HG03196 (cell line): ENCODE measurements around the gene RELB.
A peak's percentile ranks its signal among the peaks of the same experiment; 100 is the strongest.

ENCODE experiments used
- ATAC-seq: cut with Tn5 transposase; IDR thresholded peaks from one replicate; pipeline ENCODE4 v1.9.1; 2021; ENCODE audit not compliant: unreplicated experiment

The RELB gene

GRCh38 chr19:45057444-45057843, 56.2 kb downstream of the RELB start:
- no peak for ATAC-seq

GRCh38 chr19:45058622-45059159, 57.4 kb downstream of the RELB start:
- ATAC-seq = no peak

- no peak for ATAC-seq
Observed at GRCh38 chr19:45059258-45059965, 58.1 kb downstream of the RELB start.

- no peak for ATAC-seq
Observed at GRCh38 chr19:45061965-45062364, 60.7 kb downstream of the RELB start.

GRCh38 chr19:45063851-45064801, 62.9 kb downstream of the RELB start:
- ATAC-seq = no peak

- ATAC-seq = no peak
Observed at GRCh38 chr19:45066921-45067661, 65.8 kb downstream of the RELB start.

GRCh38 chr19:45068041-45068440, 66.8 kb downstream of the RELB start:
- no peak for ATAC-seq

GRCh38 chr19:45069056-45069455, 67.8 kb downstream of the RELB start:
- no peak for ATAC-seq

- ATAC-seq = no peak
Observed at GRCh38 chr19:45070214-45070613, 69.0 kb downstream of the RELB start.

GRCh38 chr19:45070861-45071544, 69.7 kb downstream of the RELB start:
- no peak for ATAC-seq

GRCh38 chr19:45071545-45071938, 70.3 kb downstream of the RELB start:
- no peak for ATAC-seq

GRCh38 chr19:45071969-45072790, 70.9 kb downstream of the RELB start:
- no peak for ATAC-seq

GRCh38 chr19:45074744-45075300, 73.6 kb downstream of the RELB start:
- ATAC-seq = no peak

- peak; percentile 47 for ATAC-seq
Observed at GRCh38 chr19:45075301-45076028, 74.2 kb downstream of the RELB start.

- peak; percentile 33 for ATAC-seq
Observed at GRCh38 chr19:45076029-45076850, 75.0 kb downstream of the RELB start, which contains the start of gene ZNF296. ZNF296 (minus strand) TSS chr19:45076478; CDS start chr19:45076373, 105 bp downstream.

GRCh38 chr19:45076851-45077730, 75.8 kb downstream of the RELB start:
- no peak for ATAC-seq
